Measurements from ENCODE around the gene P4HB. TPM values are rescaled to one million over a fixed set of nuclear protein-coding genes. Genes with fewer than 3 reads are reported as not detected.

P4HB gene
- total RNA-seq, 1 donor from 2014 or later: 611 TPM

DNA sequence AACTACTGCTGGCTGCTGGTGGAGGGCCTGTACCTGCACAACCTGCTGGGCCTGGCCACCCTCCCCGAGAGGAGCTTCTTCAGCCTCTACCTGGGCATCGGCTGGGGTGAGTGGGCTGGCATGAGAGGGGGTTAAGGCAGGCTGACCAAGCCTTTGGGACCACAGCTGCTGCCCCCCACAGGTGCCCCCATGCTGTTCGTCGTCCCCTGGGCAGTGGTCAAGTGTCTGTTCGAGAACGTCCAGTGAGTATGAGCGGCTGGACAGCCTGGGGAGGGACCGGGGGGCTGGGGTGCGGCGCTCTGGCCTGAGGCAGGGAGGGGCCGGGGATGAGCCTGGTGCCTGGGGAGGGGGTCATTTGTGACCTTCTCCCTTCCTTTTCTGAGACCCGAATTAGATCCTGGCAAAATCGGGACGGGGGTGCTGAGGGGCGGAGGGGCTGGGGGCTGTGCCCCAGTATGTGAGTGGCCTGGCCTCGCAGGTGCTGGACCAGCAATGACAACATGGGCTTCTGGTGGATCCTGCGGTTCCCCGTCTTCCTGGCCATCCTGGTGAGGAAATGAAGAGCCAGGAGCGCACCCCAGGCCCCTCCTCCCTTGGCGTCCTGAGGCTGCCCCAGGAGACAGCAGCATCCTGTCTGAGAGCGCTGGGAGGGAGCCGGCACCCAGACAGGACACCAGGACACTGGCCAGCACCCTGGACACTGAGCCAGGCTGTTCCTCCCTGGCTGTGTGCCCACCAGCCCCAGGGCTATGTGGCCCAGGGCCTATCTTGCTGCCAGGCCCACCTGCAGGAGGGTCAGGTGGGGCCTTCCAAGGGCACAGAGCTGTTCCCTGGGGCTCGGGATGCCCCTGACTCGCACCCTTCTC lies 48.4 kb downstream of the P4HB start:
- no peak for DNase-seq (ENCODE audit: low spot score)

DNA sequence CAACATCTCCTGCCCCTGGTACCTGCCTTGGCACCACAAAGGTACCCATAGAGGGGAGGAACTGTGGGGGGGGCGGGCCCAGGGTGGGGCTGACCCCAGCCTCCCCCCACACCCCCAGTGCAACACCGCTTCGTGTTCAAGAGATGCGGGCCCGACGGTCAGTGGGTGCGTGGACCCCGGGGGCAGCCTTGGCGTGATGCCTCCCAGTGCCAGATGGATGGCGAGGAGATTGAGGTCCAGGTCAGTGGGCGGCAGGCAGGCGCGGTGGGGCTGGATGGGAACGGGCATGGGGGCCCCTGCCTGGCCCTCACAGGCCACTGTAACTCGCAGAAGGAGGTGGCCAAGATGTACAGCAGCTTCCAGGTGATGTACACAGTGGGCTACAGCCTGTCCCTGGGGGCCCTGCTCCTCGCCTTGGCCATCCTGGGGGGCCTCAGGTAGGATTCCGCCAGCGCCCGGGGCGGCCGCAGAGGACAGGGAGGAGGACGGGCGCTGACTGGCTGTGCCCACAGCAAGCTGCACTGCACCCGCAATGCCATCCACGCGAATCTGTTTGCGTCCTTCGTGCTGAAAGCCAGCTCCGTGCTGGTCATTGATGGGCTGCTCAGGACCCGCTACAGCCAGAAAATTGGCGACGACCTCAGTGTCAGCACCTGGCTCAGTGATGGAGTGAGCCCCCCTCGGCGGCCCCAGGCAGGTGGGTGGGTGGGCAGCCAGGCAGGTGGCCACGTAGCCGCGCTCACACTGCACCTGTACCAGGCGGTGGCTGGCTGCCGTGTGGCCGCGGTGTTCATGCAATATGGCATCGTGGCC lies 49.2 kb downstream of the P4HB start:
- DNase-seq (ENCODE audit: low spot score): no peak

DNA sequence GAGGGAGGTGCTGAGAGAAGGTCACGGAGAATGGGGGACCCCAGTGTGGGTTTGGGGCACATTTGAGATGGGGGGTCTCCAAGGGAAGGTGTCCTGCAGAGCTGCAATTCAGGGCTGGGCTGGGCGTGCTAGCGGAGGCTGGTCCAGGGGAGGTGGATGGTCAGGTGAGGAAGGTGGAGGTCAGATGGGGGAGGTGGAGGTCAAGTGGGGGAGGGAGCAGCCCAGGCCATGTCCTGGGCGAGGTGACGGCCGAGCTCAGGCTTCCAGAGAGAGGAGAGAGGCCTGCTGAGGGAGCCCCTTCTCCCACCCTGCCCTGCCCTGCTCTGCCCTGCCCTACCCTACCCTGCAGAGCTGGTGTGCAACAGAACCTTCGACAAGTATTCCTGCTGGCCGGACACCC lies 49.9 kb downstream of the P4HB start:
- no peak for DNase-seq (ENCODE audit: low spot score)

DNA sequence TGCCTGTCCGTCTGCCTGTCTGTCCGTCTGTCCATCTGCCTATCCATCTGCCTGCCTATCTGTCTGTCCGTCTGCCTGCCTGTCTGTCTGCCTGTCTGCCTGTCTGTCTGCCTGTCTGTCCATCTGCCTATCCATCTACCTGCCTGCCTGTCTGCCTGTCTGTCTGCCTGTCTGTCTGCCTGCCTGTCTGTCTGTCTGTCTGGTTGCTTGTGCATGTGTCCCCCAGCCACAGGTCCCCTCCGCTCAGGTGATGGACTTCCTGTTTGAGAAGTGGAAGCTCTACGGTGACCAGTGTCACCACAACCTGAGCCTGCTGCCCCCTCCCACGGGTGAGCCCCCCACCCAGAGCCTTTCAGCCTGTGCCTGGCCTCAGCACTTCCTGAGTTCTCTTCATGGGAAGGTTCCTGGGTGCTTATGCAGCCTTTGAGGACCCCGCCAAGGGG lies 50.8 kb downstream of the P4HB start:
- no peak for DNase-seq (ENCODE audit: low spot score)

DNA sequence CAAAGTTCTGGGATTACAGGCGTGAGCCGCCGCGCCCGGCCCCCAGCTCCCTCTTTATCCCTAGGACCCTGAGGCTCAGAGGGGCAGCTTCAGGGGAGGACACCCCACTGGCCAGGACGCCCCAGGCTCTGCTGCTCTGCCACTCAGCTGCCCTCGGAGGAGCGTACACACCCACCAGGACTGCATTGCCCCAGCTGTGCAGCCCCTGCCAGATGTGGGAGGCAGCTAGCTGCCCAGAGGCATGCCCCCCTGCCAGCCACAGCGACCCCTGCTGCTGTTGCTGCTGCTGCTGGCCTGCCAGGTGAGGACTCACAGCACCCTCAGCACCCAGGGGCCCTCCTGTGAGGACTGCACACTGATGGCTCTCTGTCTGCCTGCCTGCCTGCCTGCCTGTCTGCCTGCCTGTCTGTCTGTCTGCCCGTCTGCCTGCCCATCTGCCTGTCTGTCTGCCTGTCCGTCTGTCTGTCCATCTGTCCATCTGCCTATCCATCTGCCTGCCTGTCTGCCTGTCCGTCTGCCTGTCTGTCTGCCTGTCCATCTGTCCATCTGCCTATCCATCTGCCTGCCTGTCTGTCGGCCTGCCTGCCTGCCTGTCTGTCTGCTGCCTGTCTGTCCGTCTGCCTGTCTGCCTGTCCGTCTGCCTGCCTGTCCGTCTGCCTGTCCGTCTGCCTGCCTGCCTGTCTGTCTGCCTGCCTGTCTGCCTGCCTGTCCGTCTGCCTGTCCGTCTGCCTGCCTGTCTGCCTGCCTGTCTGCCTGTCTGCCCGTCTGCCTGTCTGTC lies 51.4 kb downstream of the P4HB start:
- no peak for DNase-seq (ENCODE audit: low spot score)

DNA sequence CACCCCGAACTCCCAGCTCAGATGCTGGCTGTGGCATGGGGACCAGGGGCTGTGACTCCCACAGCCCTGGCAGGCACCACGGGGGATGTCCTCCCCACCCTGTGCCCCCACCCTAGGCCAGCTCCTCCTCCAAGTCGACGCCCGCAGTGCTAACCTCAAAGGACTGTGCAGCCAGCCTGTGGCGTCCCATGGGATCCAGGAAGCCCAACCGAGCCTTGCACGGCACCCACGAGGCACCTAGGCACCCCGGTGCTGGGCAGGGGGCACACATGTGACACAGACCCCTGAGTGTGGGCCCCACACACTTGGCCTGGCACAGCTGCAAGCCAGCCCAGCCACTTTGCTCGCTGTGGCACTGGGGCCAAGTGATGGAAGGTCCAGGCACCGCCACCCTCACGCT lies 52.5 kb downstream of the P4HB start:
- no peak for DNase-seq (ENCODE audit: low spot score)

DNA sequence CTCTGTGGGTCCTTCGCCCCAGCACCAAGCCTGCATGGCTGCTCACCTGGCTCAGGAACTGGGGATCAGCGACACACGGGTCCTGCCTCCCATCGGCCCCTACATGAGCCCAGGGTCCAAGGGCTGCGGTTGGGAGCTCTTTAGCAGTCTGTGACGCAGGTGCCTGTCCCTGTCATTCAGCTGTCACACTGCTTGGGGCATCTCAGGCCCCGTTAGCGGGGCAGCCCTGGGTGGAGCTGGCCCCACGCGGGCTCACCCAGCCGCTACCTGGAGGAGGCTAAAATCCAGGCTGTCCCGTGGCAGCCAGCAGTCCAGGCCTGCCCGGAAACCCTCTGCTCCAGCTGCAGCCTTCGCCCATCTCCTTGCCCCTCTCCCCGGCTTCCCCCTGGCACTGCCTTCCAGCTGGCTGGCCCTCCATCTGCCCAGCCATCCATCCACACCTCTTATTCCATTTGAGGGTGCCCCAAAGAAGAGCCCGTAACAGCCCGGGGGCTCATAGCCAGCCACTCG lies 53.1 kb downstream of the P4HB start:
- DNase-seq (ENCODE audit: low spot score): no peak

DNA sequence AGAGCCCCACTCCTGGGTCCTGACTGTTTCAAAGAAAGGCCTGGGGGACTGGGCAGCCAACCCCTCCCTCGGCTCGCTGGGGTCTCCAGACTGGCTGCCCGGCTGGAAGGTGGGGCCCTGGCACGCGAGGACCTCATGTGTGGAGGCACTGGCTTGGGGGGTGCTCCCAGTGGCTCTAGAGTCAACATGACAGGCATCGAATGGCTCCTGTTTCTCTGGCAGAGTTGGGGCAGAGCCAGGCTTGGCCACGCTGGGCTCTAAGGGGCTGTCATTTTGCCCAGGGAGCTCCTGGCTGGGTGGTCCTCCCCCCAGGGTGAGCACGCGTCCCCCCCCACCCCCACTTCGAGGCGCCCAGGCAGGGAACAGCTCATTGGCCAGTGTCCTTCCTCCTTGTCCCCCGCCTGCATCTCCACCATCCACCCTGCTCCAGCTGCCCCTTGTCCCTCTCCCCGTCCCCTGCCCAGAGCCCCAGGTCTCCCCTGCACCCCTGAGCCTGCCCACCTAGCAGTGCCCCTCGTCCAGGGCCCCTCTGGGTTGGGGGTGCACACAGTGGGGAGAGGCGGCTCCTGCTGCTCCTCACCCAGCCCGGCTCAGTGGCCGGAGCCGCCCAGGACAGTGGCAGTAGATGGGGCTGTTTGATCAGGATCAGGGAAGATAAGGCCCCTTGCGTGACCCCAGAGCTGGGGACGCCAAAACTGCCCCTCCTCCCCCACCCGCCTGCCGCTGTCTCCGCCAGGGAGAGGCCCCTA lies 53.7 kb downstream of the P4HB start:
- DNase-seq (ENCODE audit: low spot score): no peak

DNA sequence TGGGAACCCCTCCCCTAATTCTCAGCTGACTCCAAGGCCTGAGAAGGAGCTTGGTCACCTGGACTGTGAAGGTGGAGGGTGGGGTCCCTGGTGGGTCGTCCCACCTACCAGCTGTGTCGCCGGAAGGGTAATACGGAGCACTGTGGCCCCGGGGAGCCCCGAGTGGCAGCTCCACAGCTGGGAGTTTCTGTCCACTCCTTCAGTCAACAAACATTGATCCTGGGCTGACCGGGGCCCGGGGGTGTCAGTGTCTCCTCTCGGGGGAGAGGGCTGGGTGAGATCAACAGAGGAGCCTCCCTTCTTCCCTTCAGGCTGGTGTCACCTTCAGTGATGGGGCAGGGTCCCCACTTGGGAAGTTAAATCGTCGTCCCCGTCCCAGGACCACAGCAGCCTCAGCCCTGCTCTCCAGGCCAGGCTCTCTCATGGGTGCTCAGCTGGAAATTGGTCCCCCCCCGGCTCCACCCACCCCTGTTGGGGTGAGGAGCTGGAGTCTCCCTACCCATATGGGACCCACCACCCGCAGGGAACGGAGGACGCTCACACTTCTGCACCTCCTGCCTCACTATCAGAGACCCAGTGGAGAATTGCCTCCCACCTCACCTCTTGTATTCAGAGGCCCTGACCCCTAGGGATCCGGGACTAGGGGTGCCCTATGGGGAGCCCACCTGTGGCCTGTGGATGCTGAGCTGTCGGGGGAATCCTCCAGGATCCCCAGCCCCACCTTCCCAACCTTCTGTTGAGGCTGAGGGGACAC lies 54.5 kb downstream of the P4HB start:
- DNase-seq (ENCODE audit: low spot score): no peak

DNA sequence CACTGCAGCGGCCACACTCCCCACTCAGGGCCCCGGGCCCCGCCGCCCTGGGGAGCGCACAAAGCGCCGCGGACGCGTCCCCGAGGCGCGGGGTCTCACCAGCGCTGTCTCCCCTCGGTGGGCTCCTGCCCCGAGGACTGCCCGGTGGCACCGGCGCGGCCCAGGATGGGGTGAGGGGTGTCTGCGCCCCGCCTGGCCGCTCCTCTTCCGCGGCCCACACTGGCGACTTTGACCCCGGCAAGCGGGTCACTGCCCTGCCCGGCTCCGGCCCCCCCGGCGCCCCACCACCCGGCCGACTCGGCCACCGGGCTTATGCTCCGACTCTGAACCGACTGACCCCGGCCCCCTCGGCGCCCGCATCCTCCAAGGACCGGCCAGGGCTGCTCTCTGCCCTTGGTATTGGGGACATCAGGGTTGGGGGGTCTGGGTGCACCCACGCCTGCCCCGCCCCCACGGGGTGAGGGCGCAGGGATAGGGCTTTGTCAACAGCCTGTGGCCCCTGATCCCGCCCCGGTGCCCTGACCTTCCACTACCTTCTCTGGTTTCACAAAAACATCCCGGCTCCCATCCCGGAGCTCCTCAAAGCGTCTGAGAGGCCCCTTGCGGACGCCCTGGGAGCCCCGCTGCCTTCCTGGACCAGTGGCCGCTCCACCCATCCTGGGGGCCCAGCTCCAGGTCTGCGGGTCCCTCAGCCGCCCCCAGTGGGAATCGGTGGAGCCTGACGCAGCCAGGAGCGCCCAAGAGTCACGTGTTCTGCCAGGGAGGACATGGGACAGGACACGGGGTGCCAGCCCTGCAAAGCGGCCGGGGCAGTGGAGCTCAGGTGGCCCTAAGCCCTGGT lies 55.6 kb downstream of the P4HB start:
- DNase-seq (ENCODE audit: low spot score): no peak

DNA sequence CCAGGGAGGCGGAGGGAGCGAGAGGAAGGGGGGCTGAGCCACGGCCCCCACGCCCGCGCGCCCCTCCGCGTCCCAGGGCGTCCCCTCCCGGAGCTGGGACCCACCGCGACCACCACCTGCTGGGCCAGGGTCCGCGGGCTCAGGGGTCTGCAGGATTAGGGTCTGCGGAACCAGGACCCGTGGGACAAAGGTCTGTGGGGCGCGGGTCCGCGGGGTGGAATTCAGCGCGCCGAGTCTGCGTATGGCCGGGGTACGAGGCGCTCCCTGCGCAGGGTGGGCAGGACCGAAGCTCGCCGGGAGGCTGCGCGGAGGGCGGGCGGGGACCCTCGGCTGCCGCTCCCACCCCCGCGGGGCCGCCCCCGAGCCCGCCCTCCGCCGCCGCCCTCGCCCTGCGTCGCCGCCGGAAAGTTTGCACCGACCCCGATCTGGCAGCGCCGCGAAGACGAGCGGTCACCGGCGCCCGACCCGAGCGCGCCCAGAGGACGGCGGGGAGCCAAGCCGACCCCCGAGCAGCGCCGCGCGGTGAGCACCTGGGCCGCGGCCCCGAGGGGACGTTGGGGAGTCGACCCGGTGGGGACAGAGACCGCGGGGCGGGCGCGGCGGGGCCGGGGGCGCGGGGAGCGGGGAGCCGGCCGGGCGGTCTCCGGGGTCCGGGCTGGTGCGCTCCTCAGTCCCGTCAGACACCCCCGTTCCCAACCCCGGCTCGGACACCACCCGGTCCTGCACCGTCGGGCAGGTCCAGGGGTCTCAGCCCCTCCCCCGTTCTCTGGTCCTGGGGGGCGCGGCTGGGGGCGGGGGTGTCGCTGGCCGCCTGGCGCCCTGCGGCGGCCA lies 56.4 kb downstream of the P4HB start, which contains the start of gene GCGR:
Gene GCGR (plus strand): TSS at position 423 of the 831 bp plus-strand sequence. CDS start 4,869 bp downstream, outside the sequence.
- DNase-seq (ENCODE audit: low spot score): no peak

DNA sequence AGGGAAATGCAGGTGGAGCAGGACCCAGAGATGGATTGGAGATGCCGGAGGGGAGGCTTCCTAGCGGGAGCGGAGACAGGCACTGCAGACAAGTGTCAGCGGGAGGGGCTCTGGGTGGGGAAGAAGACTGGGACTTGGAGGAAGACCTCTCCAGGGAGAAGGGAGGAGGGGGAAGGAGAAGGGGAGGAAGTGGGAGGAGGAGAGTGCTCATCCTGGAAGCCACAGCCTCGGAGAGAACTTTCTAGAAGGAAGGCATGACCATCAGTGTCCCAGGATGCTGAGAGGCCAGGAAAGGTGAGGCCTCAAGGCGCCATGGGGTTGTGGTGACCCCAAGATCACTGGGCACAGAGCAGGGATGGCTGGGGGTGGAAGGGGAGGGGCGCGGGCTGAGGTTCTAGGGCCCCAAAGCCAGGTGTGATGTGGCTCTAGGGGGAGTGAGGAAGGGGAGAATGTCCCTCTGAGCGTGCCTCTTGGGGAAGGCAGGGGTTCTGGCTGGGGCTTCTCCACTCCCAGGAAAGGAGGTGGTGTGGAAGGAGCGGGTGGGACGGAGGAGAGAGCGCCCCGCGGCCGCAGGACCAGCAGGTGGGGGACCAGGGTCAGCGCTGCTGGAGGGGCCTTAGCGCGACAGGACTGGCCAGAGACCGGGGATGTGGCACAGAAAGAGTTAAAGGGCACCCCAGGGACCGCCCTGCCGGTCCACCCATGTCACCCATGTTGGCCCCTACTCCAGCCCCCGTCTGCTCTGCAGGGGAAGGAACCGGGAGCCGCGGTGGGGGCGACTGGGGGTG lies 57.3 kb downstream of the P4HB start:
- DNase-seq (ENCODE audit: low spot score): no peak

DNA sequence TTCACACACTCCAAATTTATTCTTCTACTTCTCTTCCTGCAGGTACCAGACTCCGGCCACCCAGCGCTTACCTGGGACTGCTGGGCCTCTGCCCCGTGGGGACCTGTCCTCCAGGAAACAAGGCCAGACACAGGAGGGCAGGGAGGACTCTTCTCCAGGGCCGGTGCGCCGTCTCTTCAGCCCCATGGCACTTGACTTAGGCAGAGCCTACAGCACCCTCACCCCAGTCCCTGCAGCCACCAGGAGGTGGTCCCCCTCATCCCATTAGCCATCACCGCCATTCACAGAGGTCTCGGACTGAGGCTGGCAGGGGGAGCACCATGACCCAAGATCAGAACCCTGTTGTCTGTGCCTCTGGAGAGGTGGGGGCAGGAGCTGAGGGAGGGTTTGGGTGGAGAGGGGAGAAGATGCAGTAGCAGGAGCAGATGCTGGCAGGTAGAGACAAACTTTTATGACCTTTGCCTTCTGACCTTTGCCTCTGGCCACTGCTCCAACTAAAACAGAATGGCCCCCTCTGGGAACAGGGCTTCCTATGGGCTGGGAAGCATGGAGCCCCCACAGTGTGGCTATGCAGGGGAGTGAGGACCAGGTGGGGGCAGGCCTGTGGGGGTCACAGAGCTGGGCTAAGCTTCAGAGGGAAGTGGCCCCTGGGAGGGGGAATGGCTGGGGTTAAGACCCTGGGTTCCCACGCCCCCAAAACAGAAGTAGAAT lies 58.1 kb downstream of the P4HB start:
- DNase-seq (ENCODE audit: low spot score): no peak

DNA sequence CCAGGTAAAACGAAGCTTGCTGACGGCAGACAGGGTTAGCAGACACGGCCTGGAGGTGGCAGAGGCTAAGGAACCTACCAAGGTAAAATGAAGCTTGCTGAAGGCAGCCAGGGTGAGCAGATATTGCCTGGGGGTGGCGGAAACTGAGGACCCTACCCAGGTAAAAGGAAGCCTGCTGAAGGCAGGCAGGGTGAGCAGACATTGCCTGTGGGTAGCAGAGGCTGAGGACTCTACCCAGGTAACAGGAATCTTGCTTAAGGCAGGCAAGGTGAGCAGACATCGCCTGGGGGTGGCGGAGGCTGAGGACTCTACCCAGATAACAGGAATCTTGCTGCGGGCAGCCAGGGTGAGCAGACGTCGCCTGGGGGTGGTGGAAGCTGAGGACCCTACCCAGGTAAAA lies 59.0 kb downstream of the P4HB start:
- no peak for DNase-seq (ENCODE audit: low spot score)

DNA sequence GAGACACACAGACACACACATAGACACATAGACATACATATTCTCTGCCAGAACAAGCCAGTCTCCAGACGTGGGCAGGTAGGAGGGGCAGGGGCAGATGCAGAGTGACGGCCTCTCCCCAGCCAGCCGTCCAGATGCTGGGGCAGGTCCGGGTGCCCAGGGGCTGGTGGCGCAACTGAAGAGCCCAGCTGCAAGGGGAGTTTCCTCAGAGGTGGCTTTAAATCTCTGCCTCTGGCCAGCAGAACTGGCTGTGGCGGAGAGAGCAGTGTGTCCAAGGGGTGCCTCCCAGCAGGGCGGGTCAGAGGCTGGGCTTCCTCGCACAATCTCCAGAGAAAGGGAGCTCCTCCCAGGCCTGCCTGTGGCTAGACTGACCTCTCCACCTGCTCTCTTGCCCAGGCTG lies 65.8 kb downstream of the P4HB start:
- no peak for DNase-seq (ENCODE audit: low spot score)

DNA sequence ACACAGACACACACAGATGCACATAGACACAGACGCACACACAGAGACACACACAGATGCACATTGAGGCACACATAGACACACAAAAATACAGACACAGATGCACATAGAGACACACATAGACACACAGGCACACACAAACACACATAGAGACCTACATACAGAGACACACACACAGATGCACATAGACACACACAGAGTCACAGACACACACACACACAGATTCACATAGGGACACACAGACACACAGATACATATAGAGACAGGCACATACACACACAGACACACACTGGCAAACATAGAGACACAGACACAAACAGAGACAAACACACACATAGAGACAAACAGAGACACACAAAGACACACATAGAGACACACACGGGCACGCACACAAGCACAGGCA lies 66.3 kb downstream of the P4HB start:
- no peak for DNase-seq (ENCODE audit: low spot score)
